Loucy (cell line): ENCODE results near the gene ADGB.

ENCODE experiments used
- H2AFZ ChIP-seq: fragments of 200-600 bp; sonication (generic); 2 replicates; pipeline ENCODE4 v1.6.0; 2016; ENCODE audit warnings: antibody characterized with exemption, mild to moderate bottlenecking, low read length, moderate library complexity
- H3F3A ChIP-seq: fragments of 200-600 bp; 2 replicates; pipeline ENCODE4 v1.6.0; 2016; ENCODE audit warnings: antibody characterized with exemption, low read depth, mild to moderate bottlenecking
- H3K27me3 ChIP-seq: fragments of 200-600 bp; sonication (generic); 2 replicates; pipeline ENCODE4 v1.6.1; 2014; ENCODE audit warnings: low read length, mild to moderate bottlenecking; ENCODE audit not compliant: insufficient read depth, poor library complexity, severe bottlenecking
- H3K36me3 ChIP-seq: fragments of 200-600 bp; sonication (generic); 2 replicates; pipeline ENCODE4 v1.6.1; 2016; ENCODE audit warnings: low read length; ENCODE audit not compliant: insufficient read depth
- H3K4me1 ChIP-seq: fragments of 200-600 bp; sonication (generic); 2 replicates; pipeline ENCODE4 v1.5.1; 2014; ENCODE audit warnings: low read length, mild to moderate bottlenecking; ENCODE audit not compliant: insufficient read depth, poor library complexity, severe bottlenecking
- H3K4me2 ChIP-seq: fragments of 200-600 bp; sonication (generic); 2 replicates; pipeline ENCODE4 v1.6.0; 2014; ENCODE audit warnings: antibody characterized with exemption, low read length, low read depth, mild to moderate bottlenecking; ENCODE audit not compliant: poor library complexity, severe bottlenecking
- H3K4me3 ChIP-seq: fragments of 200-600 bp; sonication (generic); 2 replicates; pipeline ENCODE4 v1.5.1; 2014; ENCODE audit warnings: low read length, mild to moderate bottlenecking, mixed read lengths; ENCODE audit not compliant: poor library complexity, severe bottlenecking
- H3K79me2 ChIP-seq: fragments of 200-600 bp; sonication (generic); 2 replicates; pipeline ENCODE4 v1.6.1; 2014; ENCODE audit warnings: low read length; ENCODE audit not compliant: insufficient read depth
- H3K9ac ChIP-seq: fragments of 200-600 bp; sonication (generic); 2 replicates; pipeline ENCODE4 v1.6.0; 2014; ENCODE audit warnings: mild to moderate bottlenecking, low read depth, low read length, moderate library complexity; ENCODE audit not compliant: poor library complexity, severe bottlenecking
- H3K9me2 ChIP-seq: fragments of 200-600 bp; sonication (generic); replicated peaks from 2 replicates; pipeline ENCODE4 v1.6.1; 2016; ENCODE audit warnings: low read depth, low read length, mixed read lengths
- H3K9me3 ChIP-seq: fragments of 200-600 bp; sonication (generic); 2 replicates; pipeline ENCODE4 v1.6.1; 2014; ENCODE audit warnings: mild to moderate bottlenecking, antibody characterized with exemption, low read length, low read depth; ENCODE audit not compliant: insufficient read depth
- H4K20me1 ChIP-seq: fragments of 200-600 bp; sonication (generic); 2 replicates; pipeline ENCODE4 v1.6.0; 2014; ENCODE audit warnings: antibody characterized with exemption, low read length, mild to moderate bottlenecking; ENCODE audit not compliant: insufficient read depth, poor library complexity, severe bottlenecking
- EZH2phosphoT487 ChIP-seq: fragments of 200-600 bp; IDR thresholded peaks from 2 replicates; pipeline ENCODE4 v1.6.1; 2018; ENCODE audit warnings: antibody characterized with exemption, mild to moderate bottlenecking, moderate library complexity, borderline replicate concordance
- TF ChIP-seq, protein P1 (sequence below): fragments of 200-600 bp; sonication (generic); conservative IDR thresholded peaks from 2 replicates; pipeline ENCODE4 v1.5.1; 2014; ENCODE audit warnings: mild to moderate bottlenecking, antibody characterized with exemption, low read length

The ADGB gene

DNA sequence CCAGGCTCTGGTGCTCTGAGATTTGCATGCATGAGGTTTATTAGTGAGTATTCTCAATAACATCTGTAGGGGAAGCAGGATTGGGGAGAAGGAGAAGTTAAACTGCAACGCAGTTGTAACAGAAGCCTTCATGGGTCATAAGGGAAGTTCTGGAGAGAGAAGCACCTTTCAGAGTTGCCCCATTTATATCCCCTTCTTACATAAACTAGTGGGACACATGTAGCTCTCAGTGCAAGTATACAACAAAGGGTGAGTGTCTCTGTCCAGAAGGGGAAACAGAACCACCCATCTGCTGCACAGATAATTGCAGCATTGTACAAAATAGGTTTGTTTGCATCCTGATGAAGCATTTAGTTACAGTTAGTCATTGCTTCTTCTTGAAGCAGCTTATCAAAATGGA, 4.3 kb upstream of the ADGB start:
- no peaks in the 10 kb centered on the region for H3K27me3 ChIP-seq
- no peaks in the 10 kb centered on the region for H3K9me2 ChIP-seq
- H3K36me3 ChIP-seq = no peaks in the 10 kb centered on the region
- no peak overlapping the region for H2AFZ ChIP-seq
- H4K20me1 ChIP-seq = no peaks in the 10 kb centered on the region
- H3K4me3 ChIP-seq = no peak overlapping the region
- H3K9ac ChIP-seq = no peak overlapping the region
- no peaks in the 10 kb centered on the region for H3K4me1 ChIP-seq
- no peaks in the 10 kb centered on the region for H3K79me2 ChIP-seq
- H3F3A ChIP-seq = no peaks in the 10 kb centered on the region
- H3K9me3 ChIP-seq = no peaks in the 10 kb centered on the region
- no peak overlapping the region for H3K4me2 ChIP-seq
- TF ChIP-seq, protein P1, sequence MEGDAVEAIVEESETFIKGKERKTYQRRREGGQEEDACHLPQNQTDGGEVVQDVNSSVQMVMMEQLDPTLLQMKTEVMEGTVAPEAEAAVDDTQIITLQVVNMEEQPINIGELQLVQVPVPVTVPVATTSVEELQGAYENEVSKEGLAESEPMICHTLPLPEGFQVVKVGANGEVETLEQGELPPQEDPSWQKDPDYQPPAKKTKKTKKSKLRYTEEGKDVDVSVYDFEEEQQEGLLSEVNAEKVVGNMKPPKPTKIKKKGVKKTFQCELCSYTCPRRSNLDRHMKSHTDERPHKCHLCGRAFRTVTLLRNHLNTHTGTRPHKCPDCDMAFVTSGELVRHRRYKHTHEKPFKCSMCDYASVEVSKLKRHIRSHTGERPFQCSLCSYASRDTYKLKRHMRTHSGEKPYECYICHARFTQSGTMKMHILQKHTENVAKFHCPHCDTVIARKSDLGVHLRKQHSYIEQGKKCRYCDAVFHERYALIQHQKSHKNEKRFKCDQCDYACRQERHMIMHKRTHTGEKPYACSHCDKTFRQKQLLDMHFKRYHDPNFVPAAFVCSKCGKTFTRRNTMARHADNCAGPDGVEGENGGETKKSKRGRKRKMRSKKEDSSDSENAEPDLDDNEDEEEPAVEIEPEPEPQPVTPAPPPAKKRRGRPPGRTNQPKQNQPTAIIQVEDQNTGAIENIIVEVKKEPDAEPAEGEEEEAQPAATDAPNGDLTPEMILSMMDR = no peak
- TF ChIP-seq EZH2phosphoT487 = no peak

DNA sequence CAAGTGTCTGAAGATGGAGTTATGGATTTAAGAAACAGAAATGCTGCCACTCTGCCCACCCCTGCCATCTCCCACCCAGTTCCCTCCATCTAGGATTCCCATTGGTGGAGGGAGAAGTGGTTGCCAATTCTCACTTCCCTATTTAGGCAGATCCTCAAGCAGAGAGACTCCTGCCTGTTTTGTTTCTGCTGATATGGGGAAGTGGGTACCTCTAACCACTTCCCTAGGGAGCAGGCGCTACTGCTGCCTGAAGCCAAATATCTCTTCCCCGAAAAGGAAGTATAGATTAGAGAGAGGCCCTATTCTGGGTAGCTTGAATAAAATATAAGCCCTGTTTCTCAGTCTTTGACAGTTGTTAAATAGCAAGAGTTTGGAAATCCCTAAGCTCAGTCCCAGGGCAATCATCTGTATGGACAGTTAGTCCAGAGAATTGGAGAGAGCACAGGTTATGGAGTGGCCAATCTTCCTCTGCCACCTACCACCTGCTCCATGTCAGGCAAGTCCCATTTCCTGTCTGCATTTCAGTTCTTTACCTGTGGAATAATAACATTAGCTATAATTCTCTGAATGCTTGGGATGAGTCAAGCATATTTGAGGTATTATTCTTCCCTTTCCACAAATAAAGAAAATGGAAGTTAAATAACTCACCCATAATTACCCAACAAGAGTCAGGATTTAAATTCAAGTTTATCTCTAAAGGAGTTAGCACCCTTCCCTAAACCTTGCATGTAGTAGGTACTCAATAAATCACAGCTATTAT, 2.6 kb upstream of the ADGB start:
- Histone ChIP-seq H4K20me1 (no peaks in the 10 kb centered on the region), H3K4me2 (no peak overlapping the region), H3K9ac (no peak overlapping the region)

DNA sequence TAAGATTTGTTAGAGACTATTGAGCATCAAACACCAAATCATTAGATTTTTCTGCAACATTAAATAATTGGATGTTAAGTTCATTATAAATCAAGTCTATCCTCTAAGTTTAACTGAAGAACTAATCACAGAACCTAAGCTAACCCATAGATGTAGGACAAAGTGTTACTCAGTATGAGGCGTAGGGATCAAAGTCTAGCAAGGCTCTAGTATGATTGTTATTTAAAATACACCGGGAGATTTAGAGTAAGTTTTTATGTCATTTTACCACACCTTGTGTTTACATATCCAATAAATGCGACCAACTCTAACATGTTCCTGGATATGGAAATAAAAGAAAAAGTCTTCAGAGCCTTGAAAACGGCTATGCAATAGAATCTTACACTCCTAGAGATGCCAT, 2.6 kb downstream of the ADGB start:
- Histone ChIP-seq H3K27me3 (no peaks in the 10 kb centered on the region), H3K36me3 (no peaks in the 10 kb centered on the region), H3K9me3 (no peaks in the 10 kb centered on the region), H3F3A (no peaks in the 10 kb centered on the region), H2AFZ (no peak overlapping the region), H3K9ac (no peak overlapping the region), H3K4me2 (no peak overlapping the region), H3K4me3 (no peak overlapping the region), H3K79me2 (no peaks in the 10 kb centered on the region), H3K9me2 (no peaks in the 10 kb centered on the region), H4K20me1 (no peaks in the 10 kb centered on the region), H3K4me1 (no peaks in the 10 kb centered on the region)
- no peak for TF ChIP-seq EZH2phosphoT487
- TF ChIP-seq, protein P1 = no peak

More for the DNA sequence above, 2.6 kb upstream of the ADGB start:
- TF ChIP-seq, protein P1 = no peak
- Histone ChIP-seq H3F3A (no peaks in the 10 kb centered on the region), H3K36me3 (no peaks in the 10 kb centered on the region), H3K9me3 (no peaks in the 10 kb centered on the region), H3K4me3 (no peak overlapping the region), H3K4me1 (no peaks in the 10 kb centered on the region), H3K27me3 (no peaks in the 10 kb centered on the region), H3K9me2 (no peaks in the 10 kb centered on the region), H3K79me2 (no peaks in the 10 kb centered on the region), H2AFZ (no peak overlapping the region)
